Small intestine (tissue), 16 donors: ENCODE data around the gene CYP2R1. TPM values are rescaled to one million over a fixed set of nuclear protein-coding genes. Genes with fewer than 3 reads are reported as not detected.

Experiments
- DNase-seq, 2 donors: peaks; one replicate each; pipeline versions ENCODE4 v3.0.0 to v3.0.0-alpha.2; 2013
- FAIRE-seq: peaks from 2 replicates; lab custom pipeline; 2012; peaks lifted over from hg19 to GRCh38; lab: Jason Lieb, UNC
- H3K27ac ChIP-seq, 3 donors: one replicate each; pipeline ENCODE4 v1.5.1; 2013; ENCODE audit warnings: low read length in 2 of 3, mild to moderate bottlenecking in 2 of 3, control low read depth in 1 of 3, inconsistent platforms in 1 of 3, low read depth in 1 of 3, moderate library complexity in 1 of 3
- H3K27me3 ChIP-seq, 3 donors: one replicate each; pipeline ENCODE4 v1.6.1; 2013; ENCODE audit warnings: low read length in 3 of 3, inconsistent platforms in 1 of 3; ENCODE audit not compliant: control insufficient read depth in 3 of 3, insufficient read depth in 3 of 3
- H3K36me3 ChIP-seq, 3 donors: one replicate each; pipeline ENCODE4 v1.6.1; 2013; ENCODE audit warnings: low read length in 3 of 3, inconsistent platforms in 1 of 3, low read depth in 1 of 3, mild to moderate bottlenecking in 1 of 3, moderate library complexity in 1 of 3; ENCODE audit not compliant: control insufficient read depth in 3 of 3, insufficient read depth in 2 of 3
- H3K4me1 ChIP-seq, 3 donors: one replicate each; pipeline ENCODE4 v1.6.1; 2013; ENCODE audit warnings: low read length in 2 of 3, inconsistent platforms in 1 of 3, low read depth in 1 of 3, mild to moderate bottlenecking in 1 of 3, moderate library complexity in 1 of 3; ENCODE audit not compliant: control insufficient read depth in 3 of 3, insufficient read depth in 2 of 3
- H3K4me3 ChIP-seq, 3 donors: one replicate each; pipeline ENCODE4 v1.5.1; 2013; ENCODE audit warnings: low read length in 3 of 3, control low read depth in 1 of 3, inconsistent platforms in 1 of 3, low read depth in 1 of 3, mild to moderate bottlenecking in 1 of 3, moderate library complexity in 1 of 3
- H3K9me3 ChIP-seq, 2 donors: one replicate each; pipeline ENCODE4 v1.6.1; 2013; ENCODE audit warnings: low read depth in 1 of 2, low read length in 1 of 2; ENCODE audit not compliant: control insufficient read depth in 2 of 2, insufficient read depth in 1 of 2
- WGBS, 3 donors: extraction: QIAGEN DNeasy Blood & Tissue Kit; methylation state at CpG; one replicate each; pipeline ENCODE4 v1.1.7; 2013; 5-methylcytosine and 5-hydroxymethylcytosine counted together
- long read RNA-seq, 10 donors: transcript quantifications; one replicate each; lab custom pipeline, GENCODE V29; 2026
- polyA plus RNA-seq, 4 donors: library from polyadenylated mRNA; stranded (reverse) in 3 of 4; unstranded in 1 of 4; fragments of 200-250 nt in 3 of 4; fragments of 120-200 nt in 1 of 4; gene quantifications; one replicate each; pipeline versions ENCODE4 v1.2.1 to v1.2.3, GENCODE V29; 2013
- donor health status: healthy with polysubstance abuse.
- donor health status: control.
- donor health status: control.
- donor health status: Bipolar disorder and iron deficiency.
- donor health status: healthy.

Gene CYP2R1, protein sequence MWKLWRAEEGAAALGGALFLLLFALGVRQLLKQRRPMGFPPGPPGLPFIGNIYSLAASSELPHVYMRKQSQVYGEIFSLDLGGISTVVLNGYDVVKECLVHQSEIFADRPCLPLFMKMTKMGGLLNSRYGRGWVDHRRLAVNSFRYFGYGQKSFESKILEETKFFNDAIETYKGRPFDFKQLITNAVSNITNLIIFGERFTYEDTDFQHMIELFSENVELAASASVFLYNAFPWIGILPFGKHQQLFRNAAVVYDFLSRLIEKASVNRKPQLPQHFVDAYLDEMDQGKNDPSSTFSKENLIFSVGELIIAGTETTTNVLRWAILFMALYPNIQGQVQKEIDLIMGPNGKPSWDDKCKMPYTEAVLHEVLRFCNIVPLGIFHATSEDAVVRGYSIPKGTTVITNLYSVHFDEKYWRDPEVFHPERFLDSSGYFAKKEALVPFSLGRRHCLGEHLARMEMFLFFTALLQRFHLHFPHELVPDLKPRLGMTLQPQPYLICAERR
- polyA plus RNA-seq: 10 to 100 TPM; 13.2 to 53.2 (median 25.8) TPM
- long read RNA-seq, donor 1, partial matches to known transcripts: 6 of 11 reads
- long read RNA-seq, donor 1, other reads (novel, unspliced or antisense): 0 of 11 reads
- long read RNA-seq, donor 2, partial matches to known transcripts: 0 of 1 reads
- long read RNA-seq, donor 2, other reads (novel, unspliced or antisense): 0 of 1 reads
- long read RNA-seq, donor 3: 0 reads
- long read RNA-seq, donor 4: 0 reads
- long read RNA-seq, donor 5: 0 reads
- long read RNA-seq, donor 6: 0 reads
- long read RNA-seq, donor 7: 0 reads
- long read RNA-seq, donor 8, partial matches to known transcripts: 0 of 1 reads
- long read RNA-seq, donor 8, other reads (novel, unspliced or antisense): 0 of 1 reads
- long read RNA-seq, donor 9: 0 reads
- long read RNA-seq, donor 10, partial matches to known transcripts: 0 of 1 reads
- long read RNA-seq, donor 10, other reads (novel, unspliced or antisense): 0 of 1 reads

DNA sequence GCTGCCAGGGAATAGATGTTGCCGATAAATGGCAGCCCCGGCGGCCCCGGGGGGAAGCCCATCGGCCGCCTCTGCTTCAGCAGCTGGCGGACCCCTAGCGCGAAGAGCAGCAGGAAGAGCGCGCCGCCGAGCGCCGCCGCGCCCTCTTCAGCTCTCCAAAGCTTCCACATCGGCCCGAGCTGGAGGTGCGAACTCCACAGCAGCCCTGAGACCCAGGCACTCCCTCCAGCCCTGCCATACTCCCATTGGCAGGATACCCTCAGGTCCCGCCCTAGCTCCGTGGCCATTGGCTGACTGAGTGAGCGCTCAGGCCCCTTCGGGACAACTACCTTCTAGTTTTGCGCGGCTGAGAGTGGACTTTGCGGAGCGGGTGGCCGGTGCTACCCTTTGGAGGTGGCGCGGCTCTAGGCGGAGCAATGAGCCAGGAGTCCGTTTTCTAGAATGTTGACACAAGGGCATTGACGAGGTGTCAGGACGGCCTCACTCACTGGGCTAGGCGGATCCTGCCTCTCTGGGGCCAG is at the start of gene CYP2R1:
Gene CYP2R1 (minus strand): TSS at position 196 of the 521 bp plus-strand sequence. CDS start 26 bp downstream, at position 170.
- Histone ChIP-seq H3K4me3 (peak within 1 kb of the TSS; percentile 63 to 88 (median 70)), H3K9me3 (peaks cover 0 to 2% of the 10 kb centered on the region in 2 donors), H3K4me1 (peaks cover 2 to 7% (median 2%) of the 10 kb centered on the region in 3 donors), H3K27ac (peak within 1 kb of the TSS; percentile 86 to 97 (median 92)), H3K36me3 (no peaks in the 10 kb centered on the region), H3K27me3 (no peaks in the 10 kb centered on the region)
- WGBS, 3 donors: 0% methylated on average over 36 of the region's 36 CpGs
- DNase-seq (peak; percentile 97 to 99), FAIRE-seq (no peak)

DNA sequence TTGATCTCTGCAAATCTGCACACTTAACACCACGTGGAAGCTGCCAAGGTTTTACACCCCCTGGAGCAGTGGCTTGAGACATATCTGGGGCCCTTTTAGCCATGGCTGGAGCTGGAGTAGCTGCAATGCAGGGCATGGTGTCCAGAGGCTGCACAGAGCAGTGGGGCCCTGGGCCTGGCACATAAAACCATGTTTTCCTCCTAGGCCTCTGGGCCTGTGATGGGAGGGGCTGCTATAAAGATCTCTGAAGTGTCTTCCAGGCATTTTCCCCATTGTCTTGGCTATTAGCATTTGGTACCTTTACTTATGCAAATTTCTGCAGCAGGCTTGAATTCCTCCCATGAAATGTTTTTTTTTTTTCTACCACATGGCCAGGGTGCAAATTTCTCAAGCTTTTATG is 46.9 kb upstream of the CYP2R1 start:
- WGBS, 3 donors: 25 to 57% (median 44%) methylated on average over 1 of the region's 1 CpG
- no peaks in the 10 kb centered on the region for H3K4me1 ChIP-seq
- no peak for FAIRE-seq

DNA sequence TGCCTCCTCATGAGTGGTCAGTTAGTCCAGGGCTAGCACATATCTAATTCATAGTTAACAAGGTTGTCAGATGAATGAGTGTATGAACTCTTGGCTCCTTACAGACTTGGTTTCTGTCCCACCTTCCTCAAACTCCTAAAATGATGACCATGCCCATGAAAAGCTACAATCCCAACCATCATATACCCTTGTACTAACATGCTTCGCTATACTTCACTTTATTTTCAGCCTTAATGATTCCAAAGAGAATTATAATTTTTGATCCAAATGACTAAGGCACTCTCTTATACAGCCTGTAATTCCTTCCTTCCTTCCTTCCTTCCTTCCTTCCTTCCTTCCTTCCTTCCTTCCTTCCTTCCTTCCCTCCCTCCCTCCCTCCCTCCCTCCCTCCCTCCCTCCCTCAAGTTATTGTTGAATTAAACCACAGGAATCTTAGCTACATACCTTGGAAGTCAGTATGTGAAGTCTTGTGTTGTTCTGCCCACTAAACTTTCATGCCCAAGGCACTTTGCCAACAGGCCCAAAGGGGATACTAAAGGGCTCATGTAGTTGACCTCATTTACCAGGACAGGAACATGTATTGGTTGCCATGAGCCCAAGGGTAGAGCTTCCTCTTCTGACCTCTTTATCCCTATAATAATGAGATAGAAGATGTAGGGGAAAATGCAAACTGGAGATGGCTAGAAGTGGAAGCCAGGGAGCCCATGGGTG is 42.8 kb upstream of the CYP2R1 start:
- Histone ChIP-seq H3K27me3 (no peaks in the 10 kb centered on the region), H3K9me3 (peaks cover 0 to 6% of the 10 kb centered on the region in 2 donors), H3K36me3 (no peaks in the 10 kb centered on the region), H3K4me3 (no peak overlapping the region), H3K4me1 (no peaks in the 10 kb centered on the region), H3K27ac (no peak overlapping the region)
- WGBS, 3 donors: 44 to 97% (median 81%) methylated on average over 1 of the region's 1 CpG
- FAIRE-seq (no peak), DNase-seq (no peak)

More for the DNA sequence above, 46.9 kb upstream of the CYP2R1 start:
- no peak for DNase-seq
- no peak overlapping the region for H3K4me3 ChIP-seq
- H3K27ac ChIP-seq: no peak overlapping the region
- H3K9me3 ChIP-seq: peaks cover 0 to 6% of the 10 kb centered on the region in 2 donors
- no peaks in the 10 kb centered on the region for H3K36me3 ChIP-seq
- peaks cover 0 to 2% (median 0%) of the 10 kb centered on the region in 3 donors for H3K27me3 ChIP-seq

DNA sequence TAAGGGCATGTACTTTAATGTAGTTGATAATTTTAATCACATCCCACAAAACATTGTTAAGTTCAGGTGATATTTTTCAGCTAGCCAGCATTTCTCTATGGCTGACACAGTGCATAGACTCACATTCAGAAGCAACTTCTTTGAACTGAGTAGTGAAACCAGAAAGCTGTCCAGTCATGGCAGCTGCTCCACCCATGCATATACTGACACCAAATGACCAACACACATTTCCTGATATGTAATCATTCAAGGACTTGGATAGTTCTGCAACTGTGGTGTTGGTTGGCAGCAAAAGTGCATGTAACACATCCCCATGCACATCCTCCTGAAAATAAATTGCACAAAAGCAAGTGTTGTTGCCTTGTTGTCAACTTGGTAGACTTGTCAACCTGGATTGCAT is 40.4 kb upstream of the CYP2R1 start:
- no peaks in the 10 kb centered on the region for H3K27me3 ChIP-seq
- FAIRE-seq (no peak), DNase-seq (no peak)
- H3K36me3 ChIP-seq: no peaks in the 10 kb centered on the region
- H3K4me3 ChIP-seq: no peak overlapping the region
- H3K4me1 ChIP-seq: no peaks in the 10 kb centered on the region
- H3K9me3 ChIP-seq: no peaks in the 10 kb centered on the region
- H3K27ac ChIP-seq: no peak overlapping the region

DNA sequence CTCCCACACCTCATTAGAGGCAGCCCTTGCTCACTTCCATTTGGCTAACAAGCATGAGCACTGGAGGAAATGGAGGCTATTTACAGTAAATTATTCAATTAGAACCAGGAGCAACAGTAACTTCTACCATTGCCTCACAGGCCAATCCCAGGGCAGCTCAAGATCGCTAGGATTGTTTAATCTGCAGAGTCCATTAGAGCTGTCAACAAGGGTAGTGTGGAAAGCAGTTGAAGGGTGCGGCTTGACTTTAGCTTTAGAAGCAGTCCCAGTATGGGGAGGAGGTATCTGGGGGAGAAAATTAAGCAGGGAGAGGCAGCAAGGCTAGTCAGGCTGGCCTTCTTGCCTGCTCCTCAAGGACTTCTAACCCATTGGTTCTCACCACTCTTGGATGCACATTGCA is 38.3 kb upstream of the CYP2R1 start:
- Histone ChIP-seq H3K36me3 (no peaks in the 10 kb centered on the region), H3K9me3 (no peaks in the 10 kb centered on the region), H3K27ac (no peak overlapping the region), H3K4me3 (no peak overlapping the region), H3K27me3 (peaks cover 0 to 3% (median 0%) of the 10 kb centered on the region in 3 donors), H3K4me1 (no peaks in the 10 kb centered on the region)
- no peak for FAIRE-seq
- 43 to 66% (median 62%) methylated on average over 2 of the region's 2 CpGs for WGBS, 3 donors
- no peak for DNase-seq

DNA sequence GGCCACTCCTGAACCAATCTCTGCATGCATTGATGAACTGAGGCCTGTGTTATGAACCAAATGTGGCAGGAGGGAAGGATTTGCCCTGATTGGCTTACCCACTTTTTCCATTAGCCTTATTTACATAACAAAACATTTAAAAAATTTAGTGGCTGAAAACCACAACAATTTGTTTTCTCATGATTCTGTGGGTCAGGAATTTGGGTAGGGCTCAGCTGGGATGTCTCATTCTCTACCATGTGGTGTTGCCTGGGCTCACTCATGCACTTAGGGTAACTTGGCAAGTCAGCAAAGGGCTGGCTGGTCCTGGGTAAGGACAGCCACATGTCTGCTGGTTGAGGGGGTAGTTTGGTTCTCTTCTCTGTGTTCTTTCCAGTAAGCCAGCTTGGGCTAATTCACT is 35.1 kb upstream of the CYP2R1 start:
- Histone ChIP-seq H3K27ac (no peak overlapping the region), H3K4me3 (no peak overlapping the region), H3K27me3 (peaks cover 0 to 3% (median 0%) of the 10 kb centered on the region in 3 donors), H3K36me3 (no peaks in the 10 kb centered on the region), H3K4me1 (no peaks in the 10 kb centered on the region), H3K9me3 (no peaks in the 10 kb centered on the region)
- DNase-seq: no peak
- no peak for FAIRE-seq

DNA sequence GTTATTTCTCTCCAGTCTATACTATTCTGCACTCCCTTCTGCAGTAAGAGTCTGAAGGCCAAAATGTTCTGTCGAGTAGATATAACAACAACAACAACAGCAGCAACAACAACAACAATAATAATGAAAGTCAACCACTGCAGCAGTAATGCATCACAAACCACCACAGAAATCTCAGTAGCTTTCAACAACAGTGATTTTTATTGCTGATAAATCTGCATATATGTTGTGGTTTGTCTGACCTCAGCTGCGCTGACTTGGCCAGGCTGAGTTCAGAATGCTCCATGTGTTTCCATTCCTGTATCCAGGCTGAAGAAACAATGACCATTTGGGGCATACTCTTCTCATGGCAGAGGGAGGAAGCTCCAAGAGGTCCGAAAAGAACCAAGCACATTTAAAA is 32.3 kb upstream of the CYP2R1 start:
- DNase-seq: no peak
- no peak overlapping the region for H3K4me3 ChIP-seq
- H3K27me3 ChIP-seq: peaks cover 0 to 3% (median 0%) of the 10 kb centered on the region in 3 donors
- 81 to 87% (median 83%) methylated on average over 3 of the region's 3 CpGs for WGBS, 3 donors
- no peak overlapping the region for H3K27ac ChIP-seq
- no peaks in the 10 kb centered on the region for H3K36me3 ChIP-seq
- no peaks in the 10 kb centered on the region for H3K9me3 ChIP-seq
- no peaks in the 10 kb centered on the region for H3K4me1 ChIP-seq
- no peak for FAIRE-seq

DNA sequence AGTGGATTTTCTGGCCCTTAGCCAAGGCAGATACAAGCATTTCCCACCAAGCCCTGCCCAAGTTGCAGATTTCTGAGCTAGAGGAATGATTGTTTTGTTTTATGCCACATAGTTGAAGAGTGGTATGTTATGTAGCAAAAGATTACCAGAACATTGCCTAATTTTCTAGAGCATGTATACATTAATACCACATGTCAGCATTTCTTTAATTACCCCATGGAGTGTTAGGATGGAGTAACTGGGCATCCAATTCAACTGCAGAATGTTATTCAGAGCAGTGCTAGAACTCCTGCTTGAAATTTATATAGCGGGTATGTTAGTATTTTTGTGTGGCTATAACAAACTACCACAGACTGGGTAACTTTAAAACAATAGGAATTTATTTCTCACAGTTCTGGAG is 24.4 kb upstream of the CYP2R1 start:
- no peak for DNase-seq
- no peak overlapping the region for H3K4me3 ChIP-seq
- H3K27me3 ChIP-seq: no peaks in the 10 kb centered on the region
- no peaks in the 10 kb centered on the region for H3K36me3 ChIP-seq
- no peaks in the 10 kb centered on the region for H3K9me3 ChIP-seq
- 92 to 97% (median 97%) methylated on average over 1 of the region's 1 CpG for WGBS, 3 donors
- no peak overlapping the region for H3K27ac ChIP-seq
- FAIRE-seq: no peak
- no peaks in the 10 kb centered on the region for H3K4me1 ChIP-seq
